Hypothalamus (tissue), 51 donors: ENCODE results near the gene MALRD1.
"Not testable (repeated sequence)": the region's sequence is repeated elsewhere in the genome, so short reads cannot be mapped to it uniquely, and the experiment has no call there.

ENCODE experiments used
- DNase-seq, 51 donors: peaks; one replicate each; lab custom pipeline; 2025; lab: John Stamatoyannopoulos, UW

The MALRD1 gene

DNA sequence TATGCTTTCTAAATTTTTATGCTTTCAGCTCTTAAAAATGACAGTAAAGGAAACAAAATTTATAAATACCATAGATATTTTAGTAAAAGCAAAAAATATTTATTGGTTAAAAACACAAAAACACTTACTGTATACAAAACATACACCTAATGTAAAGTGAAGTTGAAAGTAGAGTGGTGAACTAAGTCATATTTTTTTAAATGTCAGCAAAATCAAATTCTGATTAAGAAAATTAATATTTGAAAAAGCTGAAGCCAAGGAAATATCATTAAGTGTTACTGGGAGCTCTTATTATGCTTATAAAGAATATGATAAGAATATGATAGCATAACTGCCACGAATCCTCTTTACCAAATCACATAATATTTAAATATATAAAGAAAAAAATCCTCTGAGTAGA, 702.4 kb downstream of the MALRD1 start:
- DNase-seq: no peak

GRCh38 chr10:19756919-19757318, 708.3 kb downstream of the MALRD1 start:
- DNase-seq: peak in 1 of 51 donors; percentile 24

GRCh38 chr10:19762026-19762425, 713.4 kb downstream of the MALRD1 start:
- DNase-seq: no peak

- no peak for DNase-seq
Observed at GRCh38 chr10:19764111-19764510, 715.5 kb downstream of the MALRD1 start.

- DNase-seq: no peak
Observed at GRCh38 chr10:19767876-19768275, 719.3 kb downstream of the MALRD1 start.

DNA sequence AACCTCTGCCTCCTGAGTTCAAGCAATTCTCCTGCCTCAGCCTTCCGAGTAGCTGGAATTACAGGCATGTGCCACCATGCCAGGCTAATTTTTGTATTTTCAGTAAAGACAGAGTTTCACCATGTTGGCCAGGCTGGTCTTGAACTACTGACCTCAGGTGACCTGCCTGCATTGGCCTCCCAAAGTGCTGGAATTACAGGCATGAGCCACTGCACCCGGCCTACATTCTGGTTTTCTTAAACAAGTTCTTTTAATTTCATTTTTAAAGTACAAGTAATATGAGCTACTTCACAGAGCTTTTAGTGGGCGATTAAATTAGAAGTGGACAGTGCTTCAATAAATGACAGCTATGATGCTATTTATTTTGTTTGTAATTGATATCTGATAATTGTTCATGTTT, 721.2 kb downstream of the MALRD1 start:
- not testable (repeated sequence) for DNase-seq

DNA sequence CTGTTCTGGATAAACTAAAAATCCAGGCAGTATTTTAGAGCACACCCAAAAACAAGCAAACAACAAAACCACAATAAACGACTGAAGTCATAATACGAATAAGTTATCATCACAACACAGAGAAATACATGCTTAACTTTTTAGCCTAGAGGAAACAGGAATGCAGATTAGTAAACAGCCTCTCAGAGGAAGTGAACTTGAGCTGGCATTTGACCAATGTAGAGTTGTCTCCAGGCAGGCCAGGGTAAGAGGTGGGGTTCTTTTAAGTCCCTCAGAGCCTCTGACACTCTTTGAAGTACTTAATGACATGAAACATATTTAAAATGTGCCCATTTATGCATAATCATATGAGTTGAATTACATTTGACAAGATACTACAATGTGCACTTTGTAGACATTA, 724.4 kb downstream of the MALRD1 start:
- DNase-seq: no peak

DNA sequence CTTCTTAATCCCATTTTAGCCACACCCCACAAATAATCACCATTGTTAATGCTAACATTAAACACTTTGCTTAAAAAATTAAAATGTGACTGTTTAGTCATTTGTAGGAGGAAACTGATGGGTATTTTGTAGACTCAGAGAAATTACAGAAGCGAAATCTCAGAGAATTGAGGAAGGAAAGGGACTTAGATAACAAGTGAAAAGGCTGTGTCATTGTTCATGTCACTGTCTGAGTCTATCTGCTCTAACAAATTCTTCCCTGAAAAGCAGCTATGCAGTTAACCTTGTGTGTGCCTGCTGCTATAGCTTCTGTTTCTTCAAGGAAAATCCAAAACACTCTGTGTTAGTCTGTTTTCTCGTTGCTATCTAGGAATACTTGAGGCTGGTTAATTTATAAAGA, 726.7 kb downstream of the MALRD1 start:
- DNase-seq: no peak

GRCh38 chr10:19777806-19778205, 729.2 kb downstream of the MALRD1 start:
- DNase-seq: no peak

DNA sequence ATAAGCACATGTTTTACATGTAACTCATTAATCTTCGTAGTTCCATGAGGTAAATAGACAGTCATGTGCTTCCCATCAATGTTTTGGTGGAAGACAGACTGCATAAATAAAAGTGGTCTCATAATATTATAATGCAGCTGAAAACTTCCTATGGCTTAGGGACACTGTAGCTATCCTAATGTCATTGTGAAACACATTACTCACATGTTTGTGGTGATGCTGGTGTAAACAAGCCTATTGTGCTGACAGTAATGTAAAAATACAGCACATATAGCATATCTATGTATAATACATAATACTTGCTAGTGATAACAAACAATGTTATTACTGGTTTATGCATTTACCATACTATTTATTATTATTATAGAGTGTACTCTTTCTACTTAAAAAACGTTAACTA, 730.4 kb downstream of the MALRD1 start:
- DNase-seq: no peak

DNA sequence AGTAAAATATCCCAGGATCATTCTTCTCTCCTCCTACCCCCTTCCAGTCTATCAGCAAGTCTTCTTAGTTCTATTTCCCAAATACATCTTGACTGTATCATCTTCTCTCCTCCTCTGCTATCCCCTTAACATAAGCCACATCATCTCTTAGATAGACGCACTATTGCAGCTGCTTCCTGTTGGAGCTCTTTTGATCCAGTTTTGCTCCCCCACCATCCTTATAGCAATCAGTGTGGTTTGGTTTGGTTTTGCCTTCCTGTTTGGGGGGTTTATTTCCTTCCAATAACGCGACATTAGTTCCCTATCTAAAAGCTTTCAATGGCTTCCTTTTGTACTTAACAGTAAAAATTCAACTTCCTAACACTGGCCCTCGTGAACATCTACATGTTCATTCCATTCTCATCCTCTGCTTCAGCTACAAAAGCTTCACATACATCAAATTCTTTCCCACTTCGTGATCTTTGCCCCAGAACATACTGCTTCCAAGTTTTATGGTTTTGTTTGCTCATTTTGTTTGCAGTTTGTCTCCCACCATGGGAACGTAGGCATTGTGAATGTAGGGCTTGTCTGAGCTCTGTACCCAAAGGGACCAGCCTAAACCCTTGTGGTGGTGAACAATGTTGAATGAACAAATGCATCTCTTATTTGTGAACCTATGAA, 734.0 kb downstream of the MALRD1 start:
- no peak for DNase-seq

DNA sequence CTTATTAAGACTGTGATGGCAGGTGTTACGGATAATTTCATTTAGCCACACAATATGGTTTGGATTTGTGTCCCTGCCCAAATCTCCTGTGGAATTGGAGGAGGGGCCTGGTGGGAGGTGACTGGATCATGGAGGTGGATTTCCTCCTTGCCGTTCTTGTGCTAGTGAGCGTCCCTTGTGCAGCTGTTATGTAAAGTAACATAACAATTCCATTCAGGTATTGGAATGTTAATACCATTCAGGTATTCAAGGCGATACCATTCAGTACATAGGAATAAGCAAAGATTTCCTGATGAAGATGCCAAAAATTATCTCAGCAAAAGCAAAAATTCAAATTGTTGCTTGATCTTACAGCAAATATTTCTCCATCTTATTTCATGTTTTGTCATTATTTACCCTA, 735.1 kb downstream of the MALRD1 start:
- no peak for DNase-seq
